H1 (cell line): ENCODE data around the gene MVD. TPM values are rescaled to one million over a fixed set of nuclear protein-coding genes. Genes with fewer than 3 reads are reported as not detected.

Source experiments
- BACH1 ChIP-seq: IDR thresholded peaks from 2 replicates; pipeline ENCODE4 v1.6.1; 2012; ENCODE audit warnings: low read length, improper control_type of control experiment
- JUND ChIP-seq: IDR thresholded peaks from 2 replicates; pipeline ENCODE4 v1.6.1; 2011; ENCODE audit warnings: mild to moderate bottlenecking, improper control_type of control experiment, low read length
- POU5F1 ChIP-seq: IDR thresholded peaks from 2 replicates; pipeline ENCODE4 v1.6.1; 2011; ENCODE audit warnings: low read depth, mild to moderate bottlenecking, low read length, moderate library complexity
- RFX5 ChIP-seq: IDR thresholded peaks from 2 replicates; pipeline ENCODE4 v1.6.1; 2011; ENCODE audit warnings: low read depth, low read length, improper control_type of control experiment, borderline replicate concordance
- SAP30 ChIP-seq: fragments of 300-600 bp; sonication (generic); IDR thresholded peaks from 2 replicates; pipeline ENCODE4 v1.7.1; 2012; ENCODE audit warnings: low read length, moderate library complexity, mild to moderate bottlenecking, inconsistent platforms; ENCODE audit not compliant: insufficient read depth, insufficient replicate concordance
- polyA plus RNA-seq, 7 experiments: library from polyadenylated mRNA; depleted of rRNA in 3 of 7; stranded (reverse) in 5 of 7; unstranded in 2 of 7; fragments of >200 nt in 5 of 7; fragments of 200-250 nt in 2 of 7; gene quantifications; 1 replicate in 5 of 7; 2 replicates in 1 of 7; 4 replicates in 1 of 7; pipeline versions ENCODE4 v1.2.1 to v1.2.3, GENCODE V29; 2011 to 2013; ENCODE audit warnings: missing spikeins in 2 of 7, mixed read lengths in 2 of 7
- total RNA-seq: library from RNA; stranded (reverse); fragmentation: NEBNext Ultra II Directional; extraction: Animal tissue kit (Norgen Biotek cat#: 25700); gene quantifications from 2 replicates; pipeline ENCODE4 v1.2.1, GENCODE V29; 2021
- TF ChIP-seq, protein P1 (sequence below): fragments of 300-600 bp; sonication (generic); IDR thresholded peaks from 2 replicates; pipeline ENCODE4 v1.7.1; 2012; ENCODE audit warnings: low read length, moderate library complexity, mild to moderate bottlenecking, inconsistent platforms; ENCODE audit not compliant: insufficient replicate concordance

MVD gene
- total and polyA plus RNA-seq, 2 of the 8 experiments (the other 6 are each of a cell fraction or from before 2014, with no cell fraction given): 47.2 to 77.3 TPM

- no peak for TF ChIP-seq SAP30
- TF ChIP-seq, protein P1, sequence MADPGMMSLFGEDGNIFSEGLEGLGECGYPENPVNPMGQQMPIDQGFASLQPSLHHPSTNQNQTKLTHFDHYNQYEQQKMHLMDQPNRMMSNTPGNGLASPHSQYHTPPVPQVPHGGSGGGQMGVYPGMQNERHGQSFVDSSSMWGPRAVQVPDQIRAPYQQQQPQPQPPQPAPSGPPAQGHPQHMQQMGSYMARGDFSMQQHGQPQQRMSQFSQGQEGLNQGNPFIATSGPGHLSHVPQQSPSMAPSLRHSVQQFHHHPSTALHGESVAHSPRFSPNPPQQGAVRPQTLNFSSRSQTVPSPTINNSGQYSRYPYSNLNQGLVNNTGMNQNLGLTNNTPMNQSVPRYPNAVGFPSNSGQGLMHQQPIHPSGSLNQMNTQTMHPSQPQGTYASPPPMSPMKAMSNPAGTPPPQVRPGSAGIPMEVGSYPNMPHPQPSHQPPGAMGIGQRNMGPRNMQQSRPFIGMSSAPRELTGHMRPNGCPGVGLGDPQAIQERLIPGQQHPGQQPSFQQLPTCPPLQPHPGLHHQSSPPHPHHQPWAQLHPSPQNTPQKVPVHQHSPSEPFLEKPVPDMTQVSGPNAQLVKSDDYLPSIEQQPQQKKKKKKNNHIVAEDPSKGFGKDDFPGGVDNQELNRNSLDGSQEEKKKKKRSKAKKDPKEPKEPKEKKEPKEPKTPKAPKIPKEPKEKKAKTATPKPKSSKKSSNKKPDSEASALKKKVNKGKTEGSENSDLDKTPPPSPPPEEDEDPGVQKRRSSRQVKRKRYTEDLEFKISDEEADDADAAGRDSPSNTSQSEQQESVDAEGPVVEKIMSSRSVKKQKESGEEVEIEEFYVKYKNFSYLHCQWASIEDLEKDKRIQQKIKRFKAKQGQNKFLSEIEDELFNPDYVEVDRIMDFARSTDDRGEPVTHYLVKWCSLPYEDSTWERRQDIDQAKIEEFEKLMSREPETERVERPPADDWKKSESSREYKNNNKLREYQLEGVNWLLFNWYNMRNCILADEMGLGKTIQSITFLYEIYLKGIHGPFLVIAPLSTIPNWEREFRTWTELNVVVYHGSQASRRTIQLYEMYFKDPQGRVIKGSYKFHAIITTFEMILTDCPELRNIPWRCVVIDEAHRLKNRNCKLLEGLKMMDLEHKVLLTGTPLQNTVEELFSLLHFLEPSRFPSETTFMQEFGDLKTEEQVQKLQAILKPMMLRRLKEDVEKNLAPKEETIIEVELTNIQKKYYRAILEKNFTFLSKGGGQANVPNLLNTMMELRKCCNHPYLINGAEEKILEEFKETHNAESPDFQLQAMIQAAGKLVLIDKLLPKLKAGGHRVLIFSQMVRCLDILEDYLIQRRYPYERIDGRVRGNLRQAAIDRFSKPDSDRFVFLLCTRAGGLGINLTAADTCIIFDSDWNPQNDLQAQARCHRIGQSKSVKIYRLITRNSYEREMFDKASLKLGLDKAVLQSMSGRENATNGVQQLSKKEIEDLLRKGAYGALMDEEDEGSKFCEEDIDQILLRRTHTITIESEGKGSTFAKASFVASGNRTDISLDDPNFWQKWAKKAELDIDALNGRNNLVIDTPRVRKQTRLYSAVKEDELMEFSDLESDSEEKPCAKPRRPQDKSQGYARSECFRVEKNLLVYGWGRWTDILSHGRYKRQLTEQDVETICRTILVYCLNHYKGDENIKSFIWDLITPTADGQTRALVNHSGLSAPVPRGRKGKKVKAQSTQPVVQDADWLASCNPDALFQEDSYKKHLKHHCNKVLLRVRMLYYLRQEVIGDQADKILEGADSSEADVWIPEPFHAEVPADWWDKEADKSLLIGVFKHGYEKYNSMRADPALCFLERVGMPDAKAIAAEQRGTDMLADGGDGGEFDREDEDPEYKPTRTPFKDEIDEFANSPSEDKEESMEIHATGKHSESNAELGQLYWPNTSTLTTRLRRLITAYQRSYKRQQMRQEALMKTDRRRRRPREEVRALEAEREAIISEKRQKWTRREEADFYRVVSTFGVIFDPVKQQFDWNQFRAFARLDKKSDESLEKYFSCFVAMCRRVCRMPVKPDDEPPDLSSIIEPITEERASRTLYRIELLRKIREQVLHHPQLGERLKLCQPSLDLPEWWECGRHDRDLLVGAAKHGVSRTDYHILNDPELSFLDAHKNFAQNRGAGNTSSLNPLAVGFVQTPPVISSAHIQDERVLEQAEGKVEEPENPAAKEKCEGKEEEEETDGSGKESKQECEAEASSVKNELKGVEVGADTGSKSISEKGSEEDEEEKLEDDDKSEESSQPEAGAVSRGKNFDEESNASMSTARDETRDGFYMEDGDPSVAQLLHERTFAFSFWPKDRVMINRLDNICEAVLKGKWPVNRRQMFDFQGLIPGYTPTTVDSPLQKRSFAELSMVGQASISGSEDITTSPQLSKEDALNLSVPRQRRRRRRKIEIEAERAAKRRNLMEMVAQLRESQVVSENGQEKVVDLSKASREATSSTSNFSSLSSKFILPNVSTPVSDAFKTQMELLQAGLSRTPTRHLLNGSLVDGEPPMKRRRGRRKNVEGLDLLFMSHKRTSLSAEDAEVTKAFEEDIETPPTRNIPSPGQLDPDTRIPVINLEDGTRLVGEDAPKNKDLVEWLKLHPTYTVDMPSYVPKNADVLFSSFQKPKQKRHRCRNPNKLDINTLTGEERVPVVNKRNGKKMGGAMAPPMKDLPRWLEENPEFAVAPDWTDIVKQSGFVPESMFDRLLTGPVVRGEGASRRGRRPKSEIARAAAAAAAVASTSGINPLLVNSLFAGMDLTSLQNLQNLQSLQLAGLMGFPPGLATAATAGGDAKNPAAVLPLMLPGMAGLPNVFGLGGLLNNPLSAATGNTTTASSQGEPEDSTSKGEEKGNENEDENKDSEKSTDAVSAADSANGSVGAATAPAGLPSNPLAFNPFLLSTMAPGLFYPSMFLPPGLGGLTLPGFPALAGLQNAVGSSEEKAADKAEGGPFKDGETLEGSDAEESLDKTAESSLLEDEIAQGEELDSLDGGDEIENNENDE: no peak
- TF ChIP-seq POU5F1: no peak
- TF ChIP-seq BACH1: no peak
- no peak for TF ChIP-seq JUND
- no peak for TF ChIP-seq RFX5
Measured at GRCh38 chr16:88631920-88632586, 30.8 kb downstream of the MVD start (continued).
